DOHH2 (cell line): ENCODE measurements around the gene RGS17.

ENCODE experiments used
- EZH2phosphoT487 ChIP-seq: fragments of 200-600 bp; sonication (generic); IDR thresholded peaks from 2 replicates; pipeline ENCODE4 v1.6.1; 2017; ENCODE audit warnings: borderline replicate concordance, mild to moderate bottlenecking, antibody characterized with exemption, low read length, moderate library complexity, mixed read lengths
- TF ChIP-seq, protein P1 (sequence below): fragments of 200-600 bp; sonication (generic); IDR thresholded peaks from one replicate; pipeline ENCODE4 v1.5.1; 2014; ENCODE audit warnings: antibody characterized with exemption, mild to moderate bottlenecking, low read depth, low read length; ENCODE audit not compliant: poor library complexity, severe bottlenecking

DNA sequence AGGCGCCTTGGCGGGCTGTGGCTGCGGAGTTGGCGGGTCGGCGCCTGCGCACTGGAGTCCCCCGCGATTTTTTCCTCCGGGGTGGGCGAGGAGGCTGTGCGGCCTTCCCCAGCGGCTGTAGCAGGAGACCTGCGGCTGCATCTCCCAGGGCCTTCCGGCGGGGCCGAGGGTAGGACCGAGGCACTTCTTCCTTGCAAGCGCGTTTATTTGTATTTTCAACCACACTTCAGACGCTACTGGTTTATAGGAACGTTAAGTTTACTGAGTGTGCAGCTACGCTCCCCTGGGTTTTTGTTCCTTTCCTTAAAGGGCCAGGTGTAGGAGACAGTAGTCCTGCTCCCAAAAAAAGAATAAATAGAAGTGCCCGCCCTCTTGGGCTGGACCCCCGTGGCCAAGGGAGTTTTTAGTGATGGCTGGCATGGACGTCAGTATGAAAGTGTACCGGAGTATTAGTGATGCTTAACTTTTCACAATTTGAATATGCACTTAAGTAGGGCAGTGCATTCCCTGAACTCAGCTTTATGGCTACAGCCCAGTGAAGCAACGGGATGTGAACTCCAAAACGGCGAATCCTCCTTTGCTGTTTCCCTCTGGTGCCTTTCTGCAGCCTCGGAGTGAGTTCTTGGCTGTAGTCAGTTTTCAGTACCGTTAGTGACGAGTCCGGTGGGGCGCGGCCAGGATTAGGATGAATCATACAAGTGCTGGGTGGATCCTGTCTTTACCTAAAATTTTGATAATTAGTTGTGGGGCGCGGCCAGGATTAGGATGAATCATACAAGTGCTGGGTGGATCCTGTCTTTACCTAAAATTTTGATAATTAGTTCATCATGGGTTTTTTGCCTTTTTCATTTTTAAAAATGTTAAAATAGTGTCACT, 147.2 kb downstream of the RGS17 start:
- TF ChIP-seq, protein P1, sequence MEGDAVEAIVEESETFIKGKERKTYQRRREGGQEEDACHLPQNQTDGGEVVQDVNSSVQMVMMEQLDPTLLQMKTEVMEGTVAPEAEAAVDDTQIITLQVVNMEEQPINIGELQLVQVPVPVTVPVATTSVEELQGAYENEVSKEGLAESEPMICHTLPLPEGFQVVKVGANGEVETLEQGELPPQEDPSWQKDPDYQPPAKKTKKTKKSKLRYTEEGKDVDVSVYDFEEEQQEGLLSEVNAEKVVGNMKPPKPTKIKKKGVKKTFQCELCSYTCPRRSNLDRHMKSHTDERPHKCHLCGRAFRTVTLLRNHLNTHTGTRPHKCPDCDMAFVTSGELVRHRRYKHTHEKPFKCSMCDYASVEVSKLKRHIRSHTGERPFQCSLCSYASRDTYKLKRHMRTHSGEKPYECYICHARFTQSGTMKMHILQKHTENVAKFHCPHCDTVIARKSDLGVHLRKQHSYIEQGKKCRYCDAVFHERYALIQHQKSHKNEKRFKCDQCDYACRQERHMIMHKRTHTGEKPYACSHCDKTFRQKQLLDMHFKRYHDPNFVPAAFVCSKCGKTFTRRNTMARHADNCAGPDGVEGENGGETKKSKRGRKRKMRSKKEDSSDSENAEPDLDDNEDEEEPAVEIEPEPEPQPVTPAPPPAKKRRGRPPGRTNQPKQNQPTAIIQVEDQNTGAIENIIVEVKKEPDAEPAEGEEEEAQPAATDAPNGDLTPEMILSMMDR, result no peak
- TF ChIP-seq EZH2phosphoT487, result no peak
